MM.1S (cell line): ENCODE data around the gene RASSF3.

Source experiments
- DNase-seq: peaks from one replicate; pipeline ENCODE4 v3.0.0-alpha.2; 2015
- H2AFZ ChIP-seq: fragments of 300-600 bp; sonication (generic); 2 replicates; pipeline ENCODE4 v1.6.0; 2016; ENCODE audit warnings: antibody characterized with exemption, low read length
- H3F3A ChIP-seq: fragments of 300-600 bp; sonication (generic); 2 replicates; pipeline ENCODE4 v1.6.1; 2016; ENCODE audit warnings: mild to moderate bottlenecking, antibody characterized with exemption, low read length, moderate library complexity, mixed read lengths; ENCODE audit not compliant: insufficient read depth
- H3K27ac ChIP-seq: fragments of 300-600 bp; sonication (generic); 2 replicates; pipeline ENCODE4 v1.5.1; 2016; ENCODE audit warnings: mild to moderate bottlenecking, low read length
- H3K27me3 ChIP-seq: fragments of 300-600 bp; sonication (generic); replicated peaks from 2 replicates; pipeline ENCODE4 v1.6.0; 2016; ENCODE audit warnings: low read length; ENCODE audit not compliant: insufficient read depth
- H3K36me3 ChIP-seq: fragments of 300-600 bp; sonication (generic); replicated peaks from 2 replicates; pipeline ENCODE4 v1.6.1; 2016; ENCODE audit warnings: mild to moderate bottlenecking, low read length, mixed read lengths; ENCODE audit not compliant: insufficient read depth
- H3K4me1 ChIP-seq: fragments of 300-600 bp; sonication (generic); 2 replicates; pipeline ENCODE4 v1.6.1; 2016; ENCODE audit warnings: low read length, mixed read lengths
- H3K4me2 ChIP-seq: fragments of 300-600 bp; sonication (generic); 2 replicates; pipeline ENCODE4 v1.6.0; 2016; ENCODE audit warnings: low read depth, low read length
- H3K4me3 ChIP-seq: fragments of 300-600 bp; sonication (generic); 2 replicates; pipeline ENCODE4 v1.5.1; 2016; ENCODE audit warnings: low read length, mixed read lengths
- H3K79me2 ChIP-seq: fragments of 300-600 bp; sonication (generic); 2 replicates; pipeline ENCODE4 v1.6.1; 2016; ENCODE audit warnings: mixed run types, low read length, mixed read lengths
- H3K9ac ChIP-seq: fragments of 300-600 bp; sonication (generic); 2 replicates; pipeline ENCODE4 v1.6.1; 2016; ENCODE audit warnings: low read length, mixed read lengths
- H3K9me2 ChIP-seq: fragments of 300-600 bp; sonication (generic); replicated peaks from 2 replicates; pipeline ENCODE4 v1.6.1; 2016; ENCODE audit warnings: mild to moderate bottlenecking, low read length, mixed read lengths; ENCODE audit not compliant: insufficient read depth
- H3K9me3 ChIP-seq: fragments of 300-600 bp; sonication (generic); replicated peaks from 2 replicates; pipeline ENCODE4 v1.6.1; 2016; ENCODE audit warnings: mild to moderate bottlenecking, low read length, mixed read lengths; ENCODE audit not compliant: insufficient read depth
- H4K20me1 ChIP-seq: fragments of 300-600 bp; sonication (generic); 2 replicates; pipeline ENCODE4 v1.6.1; 2016; ENCODE audit warnings: mild to moderate bottlenecking, low read length, moderate library complexity, mixed read lengths; ENCODE audit not compliant: insufficient read depth
- EZH2 ChIP-seq: fragments of 300-600 bp; sonication (generic); optimal IDR thresholded peaks from 2 replicates; pipeline ENCODE3; 2017; ENCODE audit warnings: low read depth, mild to moderate bottlenecking, antibody characterized with exemption, low read length, mixed read lengths
- EZH2phosphoT487 ChIP-seq: fragments of 300-600 bp; sonication (generic); IDR thresholded peaks from 2 replicates; pipeline ENCODE4 v1.6.1; 2018; ENCODE audit warnings: antibody characterized with exemption, low read length
- TF ChIP-seq, protein P1 (sequence below): fragments of 300-600 bp; sonication (generic); IDR thresholded peaks from 2 replicates; pipeline ENCODE4 v1.5.1; 2016; ENCODE audit warnings: antibody characterized with exemption, low read length, mixed read lengths

RASSF3 gene

DNA sequence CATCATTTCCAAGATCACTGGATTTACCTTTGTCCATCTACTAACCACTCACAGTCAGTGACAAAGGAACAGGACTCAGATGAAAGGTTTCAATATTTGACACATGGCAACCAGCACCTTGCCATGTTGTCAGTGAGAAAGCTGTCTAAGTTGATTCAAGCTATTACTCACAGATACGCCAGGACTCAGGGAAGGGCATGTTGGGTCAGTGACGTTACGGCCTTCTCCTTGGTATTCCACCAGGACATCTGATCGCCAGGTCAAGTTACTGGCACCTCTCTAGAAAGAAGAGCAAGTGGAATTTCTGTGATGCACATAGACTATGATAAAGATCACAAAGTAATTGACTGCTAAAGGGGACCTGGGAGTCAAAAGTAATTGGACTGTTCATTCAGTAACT, 112.5 kb downstream of the RASSF3 start:
- Histone ChIP-seq H3K9me2 (no peaks in the 10 kb centered on the region), H3K4me2 (no peak overlapping the region), H3K36me3 (no peaks in the 10 kb centered on the region), H4K20me1 (no peaks in the 10 kb centered on the region), H3K27me3 (no peaks in the 10 kb centered on the region), H3K9me3 (no peaks in the 10 kb centered on the region), H3K4me1 (no peaks in the 10 kb centered on the region), H3K9ac (no peak overlapping the region), H3K27ac (no peak overlapping the region), H3F3A (no peaks in the 10 kb centered on the region), H3K4me3 (no peak overlapping the region), H3K79me2 (no peaks in the 10 kb centered on the region), H2AFZ (no peak overlapping the region)
- DNase-seq = no peak
- TF ChIP-seq, protein P1, sequence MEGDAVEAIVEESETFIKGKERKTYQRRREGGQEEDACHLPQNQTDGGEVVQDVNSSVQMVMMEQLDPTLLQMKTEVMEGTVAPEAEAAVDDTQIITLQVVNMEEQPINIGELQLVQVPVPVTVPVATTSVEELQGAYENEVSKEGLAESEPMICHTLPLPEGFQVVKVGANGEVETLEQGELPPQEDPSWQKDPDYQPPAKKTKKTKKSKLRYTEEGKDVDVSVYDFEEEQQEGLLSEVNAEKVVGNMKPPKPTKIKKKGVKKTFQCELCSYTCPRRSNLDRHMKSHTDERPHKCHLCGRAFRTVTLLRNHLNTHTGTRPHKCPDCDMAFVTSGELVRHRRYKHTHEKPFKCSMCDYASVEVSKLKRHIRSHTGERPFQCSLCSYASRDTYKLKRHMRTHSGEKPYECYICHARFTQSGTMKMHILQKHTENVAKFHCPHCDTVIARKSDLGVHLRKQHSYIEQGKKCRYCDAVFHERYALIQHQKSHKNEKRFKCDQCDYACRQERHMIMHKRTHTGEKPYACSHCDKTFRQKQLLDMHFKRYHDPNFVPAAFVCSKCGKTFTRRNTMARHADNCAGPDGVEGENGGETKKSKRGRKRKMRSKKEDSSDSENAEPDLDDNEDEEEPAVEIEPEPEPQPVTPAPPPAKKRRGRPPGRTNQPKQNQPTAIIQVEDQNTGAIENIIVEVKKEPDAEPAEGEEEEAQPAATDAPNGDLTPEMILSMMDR = no peak
- TF ChIP-seq EZH2phosphoT487 = no peak
- no peak for TF ChIP-seq EZH2

GRCh38 chr12:64723630-64724029, 113.3 kb downstream of the RASSF3 start:
- no peak for TF ChIP-seq EZH2
- TF ChIP-seq, protein P1 = no peak
- no peak for TF ChIP-seq EZH2phosphoT487
- H3K27me3 ChIP-seq = no peaks in the 10 kb centered on the region
- no peaks in the 10 kb centered on the region for H3K9me2 ChIP-seq
- H3F3A ChIP-seq = no peaks in the 10 kb centered on the region
- no peak overlapping the region for H3K4me3 ChIP-seq
- no peaks in the 10 kb centered on the region for H3K4me1 ChIP-seq
- DNase-seq = no peak
- no peak overlapping the region for H2AFZ ChIP-seq
- H3K79me2 ChIP-seq = no peaks in the 10 kb centered on the region
- no peak overlapping the region for H3K9ac ChIP-seq
- no peaks in the 10 kb centered on the region for H3K9me3 ChIP-seq
- no peak overlapping the region for H3K27ac ChIP-seq
- no peaks in the 10 kb centered on the region for H3K36me3 ChIP-seq
- no peak overlapping the region for H3K4me2 ChIP-seq
- H4K20me1 ChIP-seq = no peaks in the 10 kb centered on the region

DNA sequence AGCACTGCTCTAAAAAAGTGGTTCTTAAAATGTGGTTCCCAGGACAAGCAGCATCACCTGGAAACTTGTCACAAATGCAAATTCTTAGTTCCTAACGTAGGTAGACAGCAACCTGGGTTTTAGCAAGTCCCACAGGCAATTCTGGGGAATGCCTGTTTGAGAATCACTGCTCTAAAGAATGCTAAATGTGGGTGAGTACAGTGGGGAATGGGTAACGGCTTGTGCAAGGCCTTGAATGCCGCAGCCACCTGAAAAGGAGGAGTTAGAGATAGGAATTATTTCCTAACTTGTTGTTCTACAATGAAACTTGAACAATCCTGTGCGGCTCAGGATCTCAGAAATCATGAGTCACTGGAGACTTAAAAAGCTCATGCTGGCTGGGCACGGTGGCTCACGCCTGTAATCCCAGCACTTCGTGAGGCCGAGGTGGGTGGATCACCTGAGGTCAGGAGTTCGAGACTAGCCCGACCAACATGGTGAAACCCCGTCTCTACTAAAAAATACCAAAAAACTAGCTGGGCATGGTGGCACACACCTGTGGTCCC, 114.0 kb downstream of the RASSF3 start:
- no peaks in the 10 kb centered on the region for H4K20me1 ChIP-seq
- H3K4me3 ChIP-seq = no peak overlapping the region
- no peaks in the 10 kb centered on the region for H3K4me1 ChIP-seq
- no peaks in the 10 kb centered on the region for H3K9me2 ChIP-seq
- TF ChIP-seq EZH2 (no peak), EZH2phosphoT487 (no peak)
- TF ChIP-seq, protein P1 = no peak
- no peaks in the 10 kb centered on the region for H3K36me3 ChIP-seq
- no peaks in the 10 kb centered on the region for H3K79me2 ChIP-seq
- no peak overlapping the region for H3K4me2 ChIP-seq
- DNase-seq = no peak
- no peaks in the 10 kb centered on the region for H3F3A ChIP-seq
- no peak overlapping the region for H2AFZ ChIP-seq
- H3K9ac ChIP-seq = no peak overlapping the region
- no peak overlapping the region for H3K27ac ChIP-seq
- no peaks in the 10 kb centered on the region for H3K27me3 ChIP-seq
- H3K9me3 ChIP-seq = no peaks in the 10 kb centered on the region
